CD4-positive, alpha-beta T cell treated with Interleukin-10 for 1 hour (primary cell): Measurements from ENCODE around the gene IVD.

Source experiments
- DNase-seq: peaks from one replicate; pipeline ENCODE4 v3.0.0-alpha.2; 2020

Gene IVD

DNA sequence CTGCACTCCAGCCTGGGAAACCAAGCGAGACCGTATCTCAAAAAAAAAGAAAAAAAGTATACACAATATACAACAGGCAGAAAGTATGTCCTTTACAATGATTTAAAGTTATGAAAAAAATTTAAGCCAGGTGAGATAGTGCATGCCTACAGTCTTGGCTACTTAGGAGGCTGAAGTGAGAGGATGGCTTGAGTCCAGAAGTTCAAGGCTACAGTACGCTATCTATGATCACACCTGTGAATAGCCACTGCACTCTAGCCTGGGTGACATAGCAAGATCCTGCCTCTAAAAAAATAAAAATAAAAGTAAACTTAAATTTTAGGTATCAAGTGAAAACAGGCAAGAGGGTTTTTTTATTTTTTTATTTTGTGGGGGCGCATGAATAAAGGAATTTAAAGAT is 26.2 kb upstream of the IVD start:
- no peak for DNase-seq

DNA sequence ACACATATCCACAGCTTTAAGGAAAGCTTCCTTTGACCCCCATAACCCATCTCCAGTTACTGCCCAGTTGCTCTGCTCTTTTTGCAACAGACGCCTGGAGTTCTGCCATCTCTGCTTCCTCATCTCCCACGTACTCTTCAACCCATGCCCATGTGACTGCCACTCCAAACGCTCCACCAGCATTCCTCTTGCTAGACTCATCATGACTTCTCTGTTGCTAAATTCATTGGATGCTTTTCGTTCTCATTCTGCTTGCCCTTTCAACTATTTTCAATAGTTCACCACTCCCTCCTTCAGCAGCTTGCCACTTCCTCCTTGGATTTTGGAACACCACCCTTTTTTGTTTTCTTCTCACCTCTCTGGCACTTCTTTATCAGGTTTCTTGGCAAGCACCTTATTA is 25.7 kb upstream of the IVD start:
- DNase-seq: no peak

DNA sequence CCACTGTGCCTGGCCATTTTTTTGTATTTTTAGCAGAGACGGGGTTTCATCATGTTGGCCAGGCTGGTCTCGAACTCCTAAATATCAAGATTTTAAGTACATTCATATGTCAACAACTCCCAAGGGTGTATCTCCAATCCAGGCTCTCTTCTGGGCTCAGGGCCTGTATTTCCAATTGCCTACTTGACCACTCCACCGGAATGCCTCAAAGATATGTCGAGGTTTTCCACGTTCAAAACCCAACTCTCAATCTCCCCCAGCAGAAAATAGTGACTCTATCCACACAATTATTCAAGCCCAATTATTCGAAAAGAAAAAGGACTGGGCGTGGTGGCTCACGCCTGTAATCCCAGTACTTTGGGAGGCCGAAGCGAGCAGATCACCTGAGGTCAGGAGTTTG is 25.0 kb upstream of the IVD start:
- no peak for DNase-seq

DNA sequence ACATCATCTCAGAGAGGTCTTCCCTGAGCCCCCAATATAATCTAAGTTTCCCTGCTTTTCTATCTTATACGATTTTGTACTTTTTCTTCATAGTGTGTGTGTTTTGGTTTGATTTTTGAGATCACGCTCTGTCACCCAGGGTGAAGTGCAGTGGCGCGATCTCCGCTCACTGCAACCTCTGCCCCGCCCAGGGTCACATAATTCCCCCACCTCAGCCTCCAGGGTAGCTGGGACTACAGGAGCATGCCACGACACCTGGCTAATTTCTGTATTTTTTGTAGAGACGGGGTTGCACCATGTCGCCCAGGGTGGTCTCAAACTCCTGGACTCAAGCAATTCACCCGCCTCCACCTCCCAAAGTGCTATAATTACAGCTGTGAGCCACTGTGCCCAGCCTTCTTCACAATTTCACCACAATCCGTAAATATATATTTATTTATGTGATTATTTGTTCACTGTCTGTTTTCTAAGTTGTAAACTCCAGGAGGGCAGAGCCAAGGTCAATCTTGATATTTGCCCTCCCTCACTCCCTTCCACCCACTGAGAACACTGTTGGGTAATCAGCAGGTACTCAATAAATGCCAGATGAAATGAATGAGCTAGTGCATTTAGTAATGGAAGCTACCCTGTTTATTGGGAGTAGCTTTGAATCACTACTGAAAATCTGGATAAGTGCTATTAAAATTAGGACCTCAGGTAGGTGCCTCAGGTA is 23.6 kb upstream of the IVD start:
- no peak for DNase-seq

DNA sequence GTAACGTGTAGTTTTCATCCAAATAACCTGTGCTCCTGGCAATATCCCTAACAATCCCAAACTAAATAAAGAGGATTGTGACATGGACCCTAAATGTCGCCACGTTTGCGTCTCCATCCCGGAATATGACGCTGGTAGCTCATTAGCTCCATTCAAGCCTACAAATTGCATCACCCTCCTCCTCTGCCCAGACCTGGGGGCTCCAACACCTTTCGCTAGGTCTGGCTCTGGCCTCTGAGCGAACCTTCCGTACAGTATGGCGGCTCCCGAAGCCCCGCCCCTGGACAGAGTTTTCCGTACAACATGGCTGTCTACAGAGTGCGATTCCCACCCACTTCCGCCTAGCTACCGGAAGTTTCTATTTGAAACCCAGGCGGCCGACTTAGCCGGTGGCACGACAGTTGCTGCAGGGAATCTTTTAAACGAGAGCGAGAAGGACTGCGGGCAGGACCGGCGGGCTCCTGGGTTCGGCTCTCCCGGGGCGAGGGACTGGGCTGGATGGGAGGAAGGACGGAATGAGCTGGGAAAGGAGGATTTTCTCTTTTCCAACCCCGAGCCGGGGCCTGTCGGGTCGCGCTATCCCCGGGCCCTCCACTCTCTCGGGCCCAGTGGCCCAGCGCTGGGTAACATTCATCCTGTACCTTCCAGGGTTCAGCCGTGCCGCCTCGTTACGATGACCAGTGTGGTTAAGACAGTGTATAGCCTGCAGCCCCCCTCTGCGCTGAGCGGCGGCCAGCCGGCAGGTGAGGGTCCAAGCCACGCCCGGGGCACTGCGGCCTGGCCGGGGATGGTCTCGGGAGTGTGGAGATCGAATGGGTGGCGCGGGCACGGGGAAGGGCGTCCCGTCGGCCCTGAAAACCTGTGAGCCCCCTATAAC is 22.8 kb upstream of the IVD start, which contains the start of gene KNSTRN:
Gene KNSTRN (plus strand): TSS at position 142 of the 877 bp plus-strand sequence. CDS start 115 bp downstream, at position 257.
- DNase-seq: peak; percentile 94

DNA sequence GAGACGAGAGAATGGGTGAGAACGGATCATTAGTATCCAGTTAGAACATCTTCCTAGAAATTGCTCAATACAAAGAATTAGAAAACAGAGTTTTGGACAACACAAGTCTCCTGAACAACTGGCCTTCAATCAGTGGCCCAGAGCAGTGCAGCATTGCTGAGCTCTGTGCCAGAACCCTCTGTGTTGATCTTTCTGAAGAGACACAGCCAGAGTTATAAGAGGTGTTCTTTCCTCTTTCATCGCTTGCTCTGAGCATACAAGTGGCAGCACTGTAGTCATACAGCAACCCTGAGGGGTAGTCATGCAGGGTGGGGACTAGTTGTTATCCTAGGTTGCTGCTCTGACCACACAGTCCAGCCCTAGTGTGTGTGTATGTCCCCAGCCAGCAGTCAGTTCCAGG is 19.1 kb upstream of the IVD start:
- DNase-seq: no peak

DNA sequence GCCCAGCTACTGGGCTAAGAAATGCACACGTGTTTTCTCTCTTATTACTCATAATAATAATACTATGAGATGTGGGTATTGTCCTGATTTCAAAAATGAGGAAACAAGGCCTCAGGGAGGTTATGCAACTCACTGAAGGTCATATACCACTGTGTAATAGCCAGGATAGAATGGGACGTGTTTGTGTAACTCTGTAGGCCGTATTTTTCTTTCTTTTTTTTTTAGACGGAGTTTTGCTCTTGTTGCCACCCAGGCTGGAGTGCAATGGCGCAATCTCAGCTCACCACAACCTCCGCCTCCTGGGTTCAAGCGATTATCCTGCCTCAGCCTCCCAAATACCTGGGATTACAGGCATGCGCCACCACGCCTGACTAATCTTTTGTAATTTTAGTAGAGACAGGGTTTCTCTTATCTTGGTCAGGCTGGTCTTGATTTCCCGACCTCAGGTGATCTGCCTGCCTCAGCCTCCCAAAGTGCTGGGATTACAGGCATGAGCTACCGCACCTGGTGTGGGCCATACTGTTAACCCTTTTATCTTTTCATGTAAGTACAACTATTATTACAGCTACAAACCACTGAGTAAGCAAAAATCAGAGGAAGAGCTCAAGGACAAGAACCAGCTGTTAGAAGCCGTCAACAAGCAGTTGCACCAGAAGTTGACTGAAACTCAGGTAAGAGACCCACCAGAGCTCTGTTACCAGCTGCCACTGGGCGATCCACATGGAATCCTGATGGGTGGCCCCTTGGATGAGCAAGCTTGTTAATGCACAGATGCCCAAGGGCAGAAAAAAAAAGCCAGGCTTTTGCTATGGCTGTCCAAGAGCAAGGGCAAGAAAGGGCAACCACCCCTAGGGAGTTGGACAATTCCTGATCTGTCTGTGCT is 16.4 kb upstream of the IVD start:
- DNase-seq: no peak

DNA sequence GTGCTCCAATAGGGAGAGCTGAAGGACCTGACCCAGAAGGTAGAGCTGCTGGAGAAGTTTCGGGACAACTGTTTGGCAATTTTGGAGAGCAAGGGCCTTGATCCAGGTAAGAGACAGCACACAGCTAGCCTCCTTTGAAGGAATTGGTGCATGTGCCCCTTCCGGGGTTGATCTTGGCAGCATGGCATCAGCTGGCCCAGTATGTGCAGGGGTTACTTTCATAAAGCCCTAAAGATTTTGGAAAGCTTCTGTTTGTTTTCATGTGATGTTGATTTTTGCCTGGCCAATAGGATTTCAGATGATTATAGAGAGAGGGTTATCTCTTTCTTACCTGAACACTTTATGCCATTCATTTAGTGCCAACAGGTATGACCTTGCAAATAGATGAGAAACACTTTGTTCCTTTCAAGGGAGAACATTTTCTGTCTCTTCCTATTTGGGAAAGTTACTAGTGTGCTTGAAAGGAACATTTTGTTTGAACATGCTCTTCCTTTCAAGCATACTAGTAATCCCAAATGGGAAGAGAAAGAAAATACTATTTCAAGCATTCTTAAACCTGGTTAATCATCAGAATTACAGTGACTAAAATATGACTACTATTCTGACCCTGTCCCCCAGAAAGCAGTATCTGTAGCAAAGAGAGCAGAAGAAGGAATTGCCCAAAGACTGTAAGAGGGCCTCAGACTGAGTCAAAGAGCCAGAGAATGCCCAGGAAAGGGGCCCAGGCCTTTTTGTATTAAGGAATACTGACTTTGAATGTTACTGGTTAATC is 15.6 kb upstream of the IVD start:
- no peak for DNase-seq

DNA sequence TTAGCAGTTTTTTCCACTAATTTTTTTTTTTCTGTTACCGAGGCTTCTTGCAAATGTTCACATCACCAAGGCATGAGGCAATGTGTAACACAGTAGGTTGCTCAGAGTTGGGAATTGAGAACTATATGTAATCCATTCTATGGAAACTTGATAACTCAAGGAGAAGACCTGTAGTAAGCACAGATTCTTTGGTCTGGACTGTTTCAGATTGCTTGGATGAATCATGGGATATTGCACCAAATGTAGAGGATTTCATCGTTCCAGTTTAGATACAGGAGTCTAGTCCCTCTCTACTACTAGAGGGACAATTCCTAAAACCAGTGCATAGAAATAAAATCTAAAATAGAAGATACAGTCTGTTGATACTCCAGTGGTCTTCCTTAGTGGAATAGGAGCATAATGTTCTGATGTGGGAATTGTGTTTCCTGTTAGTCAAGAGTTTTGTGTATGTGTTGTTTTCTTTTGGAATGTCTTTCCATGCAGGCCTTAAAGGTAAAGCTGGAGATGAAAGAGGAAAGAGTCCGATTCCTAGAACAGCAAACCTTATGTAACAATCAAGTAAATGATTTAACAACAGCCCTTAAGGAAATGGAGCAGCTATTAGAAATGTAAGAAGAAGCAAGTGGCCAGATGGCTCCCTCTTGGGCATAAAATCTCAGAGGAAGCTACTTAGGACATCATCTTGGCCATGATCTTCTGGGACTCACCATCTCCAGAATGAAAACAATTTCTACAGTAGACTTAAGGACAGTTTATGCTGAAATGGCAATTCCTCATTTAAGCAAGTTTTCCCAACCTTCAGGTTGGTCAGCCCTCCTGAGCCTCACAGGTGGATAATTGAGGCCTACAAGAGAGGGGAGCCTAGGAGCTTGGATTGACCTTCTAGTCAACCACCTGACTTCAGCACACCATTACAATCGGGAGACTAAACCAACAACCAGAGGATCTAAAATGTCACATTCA is 12.3 kb upstream of the IVD start:
- DNase-seq: no peak

DNA sequence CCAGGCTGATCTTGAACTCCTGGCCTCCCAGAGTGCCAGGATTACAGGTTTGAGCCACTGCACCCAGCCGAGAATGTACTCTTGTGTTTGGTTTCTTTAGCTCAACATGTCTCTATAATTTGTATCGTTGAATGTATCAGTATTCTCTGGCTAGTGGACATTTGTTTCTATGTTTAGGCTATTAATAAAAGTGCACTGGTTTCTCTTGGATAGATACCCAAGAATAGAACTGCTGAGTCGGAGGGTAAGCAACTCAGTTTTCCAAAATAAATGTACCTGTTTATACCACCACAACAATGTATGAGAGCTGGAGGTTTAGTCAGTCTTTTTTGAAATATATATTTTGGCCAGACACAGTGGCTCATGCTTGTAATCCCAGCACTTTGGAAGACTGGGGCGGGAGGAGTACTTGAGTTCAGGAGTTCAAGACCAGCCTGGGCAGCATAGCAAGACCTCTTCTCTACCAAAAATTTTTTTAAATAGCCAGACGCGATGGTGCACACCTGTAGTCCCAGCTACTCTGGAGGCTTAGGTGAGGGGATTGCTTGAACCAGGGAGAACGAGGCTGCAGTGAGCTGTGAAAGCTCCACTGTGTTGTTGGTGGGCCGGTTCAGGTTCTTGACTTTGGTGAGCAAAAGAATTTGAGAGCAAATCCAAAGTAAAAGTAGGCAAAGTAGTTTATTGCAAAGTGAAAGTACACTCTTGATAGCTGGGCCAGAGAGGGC is 7.7 kb upstream of the IVD start:
- no peak for DNase-seq

DNA sequence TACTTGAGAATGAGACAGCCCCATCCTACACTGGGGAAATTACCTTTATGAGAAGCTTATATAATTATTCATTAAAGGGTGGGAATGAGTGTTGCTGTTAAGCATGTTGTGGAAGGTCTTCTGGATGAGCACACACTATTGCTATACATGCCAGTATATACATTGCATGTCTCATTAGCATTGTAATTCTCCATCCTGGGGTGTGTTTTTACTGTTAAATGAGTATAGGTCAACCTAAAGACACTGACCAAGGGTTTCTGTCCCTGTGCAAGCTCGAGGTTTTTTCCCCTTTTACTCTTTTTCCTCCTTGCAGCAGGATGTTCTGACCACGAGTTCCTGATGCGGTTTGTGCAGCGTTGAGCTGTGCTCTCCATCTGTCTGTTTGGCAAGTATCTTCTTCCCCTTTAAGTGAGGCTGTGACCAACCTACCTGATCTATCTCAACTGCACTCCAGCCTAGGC is 7.2 kb upstream of the IVD start:
- peak; percentile 20 for DNase-seq

DNA sequence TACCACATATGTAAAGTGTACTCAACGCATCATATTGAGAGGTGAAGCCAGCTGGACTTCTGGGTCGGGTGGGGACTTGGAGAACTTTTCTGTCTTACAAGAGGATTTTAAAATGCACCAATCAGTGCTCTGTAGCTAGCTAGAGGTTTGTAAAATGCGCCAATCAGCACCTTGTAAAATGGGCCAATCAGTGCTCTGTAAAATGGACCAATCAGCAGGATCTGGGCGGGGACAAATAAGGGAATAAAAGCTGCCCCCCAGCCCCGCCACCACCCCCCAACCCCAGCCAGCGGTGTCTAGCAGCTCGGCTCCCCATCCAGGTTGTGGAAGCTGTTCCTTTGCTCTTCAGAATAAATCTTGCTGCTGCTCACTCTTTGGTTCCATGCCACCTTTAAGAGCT is 6.2 kb upstream of the IVD start:
- no peak for DNase-seq

DNA sequence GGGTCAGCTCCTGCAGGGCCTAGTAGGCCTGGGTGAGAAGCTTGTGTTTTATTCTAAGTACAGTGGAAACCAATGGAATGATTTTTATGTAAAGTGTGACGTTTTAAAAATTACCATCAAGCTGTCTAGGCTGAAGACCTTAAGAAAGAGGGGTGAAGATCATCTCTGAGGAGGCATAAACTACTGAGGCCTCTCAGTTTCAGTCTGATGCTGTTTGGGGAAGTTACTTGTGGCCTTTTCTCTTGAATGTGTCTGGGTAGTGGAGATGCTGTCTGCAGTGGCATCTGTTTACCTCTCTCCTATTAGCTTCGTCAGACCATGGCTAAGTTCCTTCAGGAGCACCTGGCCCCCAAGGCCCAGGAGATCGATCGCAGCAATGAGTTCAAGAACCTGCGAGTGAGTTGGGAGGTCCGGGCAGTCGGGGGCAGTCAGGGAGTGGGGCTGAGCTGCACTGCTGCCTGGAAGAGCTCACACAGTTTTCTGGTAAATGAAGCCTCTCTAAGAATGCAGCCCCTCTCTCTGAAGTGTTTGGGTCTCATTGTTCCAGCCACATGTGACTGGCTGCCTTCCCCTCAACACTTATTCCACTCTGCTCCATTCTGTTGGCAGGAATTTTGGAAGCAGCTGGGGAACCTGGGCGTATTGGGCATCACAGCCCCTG is 1.9 kb downstream of the IVD start:
- DNase-seq: no peak

DNA sequence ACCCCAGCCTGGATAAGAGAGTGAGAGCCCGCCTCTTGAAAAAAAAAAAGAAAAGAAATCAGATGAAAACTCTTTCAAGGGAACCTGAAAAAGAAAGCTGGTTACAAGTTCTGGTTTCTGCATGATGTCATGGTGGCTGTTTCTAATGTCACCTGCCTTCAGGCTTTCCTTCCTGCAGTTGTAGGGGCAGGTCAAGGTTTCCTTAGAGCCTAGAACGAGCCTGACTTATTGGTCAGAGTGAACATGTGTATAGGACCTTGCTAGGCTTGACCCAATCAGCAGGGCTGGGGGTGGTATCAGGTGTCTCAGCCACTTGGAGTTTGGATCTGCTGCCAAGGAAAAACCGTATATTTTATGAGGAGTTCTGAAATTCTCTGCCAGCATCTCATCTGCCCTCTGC is 3.8 kb downstream of the IVD start:
- no peak for DNase-seq

DNA sequence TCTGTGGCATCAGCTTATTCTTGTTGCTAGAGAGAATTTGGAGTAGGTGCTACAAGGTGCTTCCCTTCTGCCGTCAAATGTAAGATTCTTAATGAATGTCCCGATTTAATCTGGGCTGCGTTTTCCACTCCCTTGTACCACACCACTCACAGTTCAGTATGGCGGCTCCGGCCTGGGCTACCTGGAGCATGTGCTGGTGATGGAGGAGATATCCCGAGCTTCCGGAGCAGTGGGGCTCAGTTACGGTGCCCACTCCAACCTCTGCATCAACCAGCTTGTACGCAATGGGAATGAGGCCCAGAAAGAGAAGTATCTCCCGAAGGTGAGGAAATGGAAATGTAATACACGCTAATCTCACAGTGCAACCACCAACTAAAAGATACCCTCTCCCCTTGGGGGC is 4.9 kb downstream of the IVD start:
- DNase-seq: no peak

DNA sequence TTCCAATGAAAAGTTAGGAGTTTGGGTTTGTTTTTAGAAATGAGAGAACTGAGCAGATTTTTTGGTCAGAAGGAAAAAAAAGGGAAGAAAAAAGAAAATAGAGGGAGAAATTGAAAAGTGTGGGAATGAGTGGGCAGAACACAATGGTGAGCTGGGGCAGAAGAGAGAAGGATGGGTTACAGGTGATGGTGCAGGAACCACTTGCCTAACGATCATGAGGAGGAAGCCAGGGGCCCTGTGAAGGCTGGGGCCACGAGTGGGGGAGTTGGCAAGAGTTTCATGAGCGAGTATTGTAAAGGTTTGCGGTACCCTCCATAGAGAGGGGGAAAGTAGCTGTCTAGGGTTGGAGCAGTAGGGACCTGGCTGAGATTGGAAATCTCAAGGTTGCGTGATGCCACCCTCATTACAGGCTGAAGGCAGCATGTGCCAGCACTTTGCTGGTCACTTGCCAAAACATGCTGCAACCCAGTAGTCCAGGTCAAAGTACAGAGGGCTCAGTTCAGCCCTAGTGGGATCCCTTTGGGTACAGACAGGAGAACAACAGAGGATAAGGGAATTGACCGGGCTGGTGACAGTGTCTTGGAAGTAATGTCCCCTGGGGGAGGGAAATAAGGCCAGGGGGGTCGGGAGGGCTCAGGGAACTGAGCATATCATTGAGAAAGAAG is 6.6 kb downstream of the IVD start:
- DNase-seq: no peak

DNA sequence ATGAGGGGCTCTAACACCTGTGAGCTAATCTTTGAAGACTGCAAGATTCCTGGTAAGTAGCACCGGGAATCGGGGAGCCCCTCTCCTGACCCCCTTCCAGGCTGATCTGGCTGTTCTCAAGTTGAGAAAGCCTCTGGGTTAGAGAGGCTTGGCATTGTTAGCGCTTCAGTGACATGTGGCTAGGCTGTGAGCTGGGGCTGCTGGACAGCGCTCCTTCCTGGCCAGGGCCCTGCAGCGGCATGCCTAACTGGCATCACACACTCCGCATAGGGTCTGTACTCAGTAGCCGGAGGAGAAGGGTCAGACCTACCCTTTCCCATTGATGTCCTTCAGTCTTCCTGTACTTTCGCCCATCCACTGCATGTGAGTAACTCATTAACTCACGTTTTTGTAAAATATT is 7.4 kb downstream of the IVD start:
- no peak for DNase-seq

DNA sequence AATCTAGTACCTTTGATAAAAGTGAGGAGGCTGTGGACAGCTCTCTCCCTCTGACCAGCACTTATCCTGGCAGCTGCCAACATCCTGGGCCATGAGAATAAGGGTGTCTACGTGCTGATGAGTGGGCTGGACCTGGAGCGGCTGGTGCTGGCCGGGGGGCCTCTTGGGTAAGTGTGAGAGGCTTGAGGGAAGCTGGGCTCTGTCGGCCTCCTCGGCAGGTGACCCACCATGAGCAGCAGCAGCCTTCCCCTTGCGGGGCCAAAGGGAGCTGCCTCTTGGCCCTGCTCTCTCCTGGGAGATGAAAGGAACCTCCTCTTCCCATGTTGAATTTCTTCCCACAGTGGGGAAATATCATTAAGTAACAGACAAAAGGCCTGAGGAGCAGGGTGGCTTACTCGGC is 9.2 kb downstream of the IVD start:
- DNase-seq: no peak

DNA sequence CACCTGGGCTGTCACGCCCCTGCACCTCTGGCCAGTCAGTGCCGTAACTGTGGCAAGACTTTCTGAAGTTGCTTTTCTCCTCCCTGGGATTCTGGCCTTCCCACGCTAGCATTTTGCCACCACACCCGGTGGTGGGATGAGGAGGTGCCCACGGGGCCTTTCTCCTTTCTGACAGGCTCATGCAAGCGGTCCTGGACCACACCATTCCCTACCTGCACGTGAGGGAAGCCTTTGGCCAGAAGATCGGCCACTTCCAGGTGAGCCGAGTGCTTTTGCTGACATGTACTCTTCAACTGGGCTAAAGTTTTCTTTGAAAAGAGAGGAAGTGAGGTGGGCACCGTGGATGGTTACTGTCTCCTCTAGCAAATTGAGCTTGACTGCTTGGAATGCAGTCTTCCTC is 9.6 kb downstream of the IVD start:
- no peak for DNase-seq
